Germinal center (tissue), 1 donor: Measurements from ENCODE around the gene CD1B.
A peak's percentile ranks its signal among the peaks of the same experiment; 100 is the strongest.
"Not testable (repeated sequence)": the region's sequence is repeated elsewhere in the genome, so short reads cannot be mapped to it uniquely, and the experiment has no call there.

Source experiments
- DNase-seq: peaks from one replicate; pipeline ENCODE4 v3.0.0; 2012; ENCODE audit warnings: mixed read lengths, low spot score

CD1B gene

GRCh38 chr1:158331481-158332150 is at the start of gene CD1B:
CD1B (minus strand) TSS chr1:158331531; CDS start chr1:158331423, 108 bp downstream.
- no peak for DNase-seq

- DNase-seq, result no peak
Measured at GRCh38 chr1:158374860-158375259, 43.5 kb upstream of the CD1B start.

- DNase-seq, result not testable (repeated sequence)
Measured at GRCh38 chr1:158374101-158374500, 42.8 kb upstream of the CD1B start.

DNA sequence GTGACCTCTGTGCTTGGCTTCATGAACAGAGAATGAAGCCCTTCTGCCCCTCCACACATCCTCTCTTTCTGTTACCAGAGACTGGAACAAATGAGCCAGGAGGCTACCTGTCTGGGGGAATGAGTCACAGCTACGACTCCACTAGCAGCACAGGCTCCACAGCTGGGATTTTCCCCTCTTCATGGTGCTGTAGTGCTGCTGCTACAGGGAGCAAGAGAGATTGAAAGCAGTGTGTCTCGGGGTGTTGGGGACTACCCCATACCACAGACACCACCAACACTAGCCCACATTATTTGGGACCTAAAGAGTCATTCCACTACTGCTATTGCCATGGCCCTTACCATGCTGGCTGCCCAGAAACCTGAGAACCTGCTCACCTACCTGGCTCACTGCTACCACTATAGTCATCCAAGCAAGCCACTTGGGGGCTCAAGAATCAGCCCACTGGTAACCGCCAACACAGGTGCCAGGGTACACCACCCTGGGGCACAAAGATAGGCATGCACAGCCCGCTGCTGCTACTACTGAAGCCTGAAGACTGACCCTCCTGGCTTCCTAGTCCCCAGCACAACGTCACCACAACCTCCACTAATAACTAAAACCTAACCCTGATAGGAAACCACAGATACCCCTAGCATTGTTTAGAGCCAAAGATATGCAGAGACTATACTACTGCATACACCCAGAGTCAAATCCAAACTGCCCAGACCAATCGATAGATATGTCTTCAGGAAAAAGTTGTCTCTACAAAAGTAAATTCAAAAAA is 40.0 kb upstream of the CD1B start:
- DNase-seq, result no peak

- no peak for DNase-seq
Measured at GRCh38 chr1:158366783-158367182, 35.5 kb upstream of the CD1B start.

- no peak for DNase-seq
Measured at GRCh38 chr1:158362941-158363340, 31.6 kb upstream of the CD1B start.

- DNase-seq, result no peak
Measured at GRCh38 chr1:158362482-158362881, 31.2 kb upstream of the CD1B start.

DNA sequence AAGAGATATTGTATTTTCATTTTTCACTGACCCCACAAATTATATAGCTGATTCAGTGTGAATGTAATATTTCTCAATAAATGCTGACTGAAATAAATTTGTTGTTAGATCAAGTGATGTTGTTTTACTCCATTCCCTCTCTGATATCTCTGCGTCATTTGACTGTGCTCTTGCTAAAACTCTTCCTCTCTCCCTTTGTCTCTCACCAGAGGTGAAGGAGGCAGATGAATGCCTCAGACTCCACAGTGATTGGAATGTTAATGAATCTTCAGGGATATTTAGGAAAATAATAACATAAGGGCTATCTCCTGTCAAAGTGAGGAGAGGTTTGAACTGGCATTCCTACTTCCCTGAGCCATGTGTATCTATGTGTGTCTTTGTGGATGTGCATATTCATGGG is 26.1 kb upstream of the CD1B start:
- DNase-seq, result no peak

DNA sequence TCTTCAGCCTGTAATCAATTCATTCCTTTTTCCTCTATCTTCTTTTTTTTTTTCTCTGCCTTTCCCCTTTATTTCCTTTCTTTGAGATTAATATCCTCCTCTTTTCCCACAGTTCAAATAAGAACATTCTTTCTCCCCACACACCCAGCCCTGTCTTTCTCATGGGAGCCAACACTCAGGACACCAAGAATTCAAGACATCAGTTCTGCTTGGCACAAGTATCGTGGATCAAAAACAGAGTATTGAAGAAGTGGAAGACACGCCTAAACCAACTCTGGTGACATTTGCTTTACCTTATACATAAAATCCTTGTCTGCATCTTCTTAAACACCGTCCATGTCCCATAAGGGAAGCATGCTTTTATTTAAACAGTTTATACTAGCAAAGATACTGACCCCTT is 25.3 kb upstream of the CD1B start:
- no peak for DNase-seq

- DNase-seq, result no peak
Measured at GRCh38 chr1:158355773-158356285, 24.5 kb upstream of the CD1B start.

DNA sequence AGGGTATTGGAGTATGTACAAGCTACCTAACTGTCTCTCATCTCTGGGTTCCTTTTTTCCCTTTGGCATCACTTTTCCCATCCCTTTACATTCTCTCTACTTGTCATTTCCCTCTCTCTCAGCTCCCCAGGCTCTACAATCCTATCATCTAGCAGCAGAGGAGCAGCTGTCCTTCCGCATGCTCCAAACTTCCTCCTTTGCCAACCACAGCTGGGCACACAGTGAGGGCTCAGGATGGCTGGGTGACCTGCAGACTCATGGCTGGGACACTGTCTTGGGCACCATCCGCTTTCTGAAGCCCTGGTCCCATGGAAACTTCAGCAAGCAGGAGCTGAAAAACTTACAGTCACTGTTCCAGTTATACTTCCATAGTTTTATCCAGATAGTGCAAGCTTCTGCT is 22.9 kb upstream of the CD1B start:
- no peak for DNase-seq

GRCh38 chr1:158353303-158354075 is 22.2 kb upstream of the CD1B start, which contains the start of gene CD1E:
CD1E (plus strand) TSS chr1:158353894; CDS start chr1:158353989, 95 bp downstream.
- no peak for DNase-seq

DNA sequence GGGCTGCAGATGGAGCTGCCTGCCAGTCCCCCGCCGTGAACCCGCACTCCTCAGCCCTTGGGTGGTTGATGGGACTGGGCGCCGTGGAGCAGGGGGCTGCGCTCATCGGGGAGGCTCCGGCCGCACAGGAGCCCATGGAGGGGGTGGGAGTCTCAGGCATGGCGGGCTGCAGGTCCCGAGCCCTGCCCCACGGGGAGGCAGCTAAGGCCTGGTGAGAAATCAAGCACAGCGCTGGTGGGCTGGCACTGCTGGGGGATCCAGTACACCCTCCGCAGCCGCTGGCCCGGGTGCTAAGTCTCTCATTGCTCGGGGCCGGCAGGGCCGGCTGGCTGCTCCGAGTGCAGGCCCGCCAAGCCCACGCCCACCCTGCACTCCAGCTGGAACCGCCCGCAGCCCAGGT is 17.6 kb upstream of the CD1B start:
- DNase-seq, result not testable (repeated sequence)

DNA sequence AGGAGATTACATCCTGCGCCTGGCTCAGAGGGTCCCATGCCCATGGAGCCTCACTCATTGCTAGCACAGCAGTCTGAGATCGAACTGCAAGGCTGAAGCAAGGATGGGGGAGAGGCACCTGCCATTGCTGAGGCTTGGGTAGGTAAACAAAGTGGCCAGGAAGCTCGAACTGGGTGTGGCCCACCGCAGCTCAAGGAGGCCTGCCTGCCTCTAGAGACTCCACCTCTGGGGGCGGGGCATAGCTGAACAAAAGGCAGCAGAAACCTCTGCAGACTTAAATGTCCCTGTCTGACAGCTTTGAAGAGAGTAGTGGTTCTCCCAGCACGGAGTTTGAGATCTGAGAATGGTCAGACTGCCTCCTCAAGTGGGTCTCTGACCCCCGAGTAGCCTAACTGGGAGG is 5.1 kb upstream of the CD1B start:
- DNase-seq, result not testable (repeated sequence)

DNA sequence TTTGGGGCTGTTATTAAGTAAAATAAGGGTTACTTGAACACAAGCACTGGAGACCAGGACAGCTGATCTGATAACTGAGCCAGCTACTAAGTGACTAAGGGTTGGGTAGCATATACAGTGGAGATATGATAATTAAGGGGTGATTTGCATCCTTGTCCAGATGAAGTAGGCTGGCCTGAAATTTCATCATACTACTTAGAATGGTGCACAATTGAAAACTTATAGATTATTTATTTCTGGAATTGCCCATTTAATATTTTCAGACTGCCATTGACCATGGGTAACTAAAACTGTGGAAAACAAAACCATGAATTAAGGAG is 3.8 kb upstream of the CD1B start:
- no peak for DNase-seq

GRCh38 chr1:158334526-158335212 is 3.3 kb upstream of the CD1B start:
- DNase-seq, result no peak

DNA sequence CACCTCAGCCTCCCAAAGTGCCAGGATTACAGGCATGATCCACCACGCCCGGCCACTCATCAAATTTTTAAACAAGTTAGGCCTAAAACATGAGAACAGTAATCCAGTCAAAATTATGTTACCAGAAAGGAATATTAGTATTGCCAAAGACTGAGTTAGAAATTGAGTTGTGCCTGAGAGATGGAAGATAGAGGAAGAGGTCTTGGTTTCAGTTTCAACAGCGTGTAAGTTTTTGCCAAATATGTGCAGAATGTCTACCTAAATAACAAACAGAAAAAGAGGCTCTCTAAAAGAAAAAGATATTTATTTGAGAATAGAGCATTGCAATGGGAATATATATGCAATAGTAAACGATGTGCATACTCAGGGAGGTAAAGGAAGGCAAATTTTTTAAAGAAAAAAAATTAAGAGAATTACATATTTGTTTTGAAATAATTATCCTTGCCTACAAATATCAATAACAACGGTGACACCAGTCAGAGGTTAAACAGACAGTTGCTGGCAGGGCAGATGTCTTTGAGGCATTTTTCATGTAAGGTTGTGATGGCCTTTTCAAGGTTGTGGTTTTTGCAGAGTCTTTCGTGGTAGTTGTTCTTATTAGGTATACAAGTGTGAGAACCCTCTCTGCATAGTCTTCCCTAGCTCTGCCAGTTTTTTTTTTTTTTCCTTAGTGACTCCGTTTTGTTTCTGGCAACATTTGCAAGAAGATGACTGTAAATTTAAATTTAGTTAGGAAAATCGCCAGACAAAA is 2.2 kb upstream of the CD1B start:
- DNase-seq, result no peak

DNA sequence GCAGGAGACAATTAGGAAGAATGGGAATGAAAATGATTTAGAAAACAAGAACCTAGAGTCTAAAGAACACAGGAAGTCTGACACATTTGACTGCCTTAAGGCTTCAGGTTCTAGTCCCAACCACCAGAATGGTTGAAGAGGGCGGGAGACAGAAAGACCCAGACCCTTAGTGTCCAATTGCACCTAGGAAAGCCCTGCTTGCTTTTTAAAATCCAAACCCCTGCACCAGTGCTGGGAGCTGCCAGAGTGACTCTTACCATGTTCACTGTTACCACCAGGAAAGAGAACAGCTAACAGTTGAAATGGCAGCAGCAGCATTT is 265 bp downstream of the CD1B start:
- no peak for DNase-seq

- DNase-seq, result no peak
Measured at GRCh38 chr1:158330391-158331105, 783 bp downstream of the CD1B start.

- peak; percentile 56 for DNase-seq
Measured at GRCh38 chr1:158329733-158330132, 1.6 kb downstream of the CD1B start.

- no peak for DNase-seq
Measured at GRCh38 chr1:158329300-158329699, 2.0 kb downstream of the CD1B start.
